Activated CD8-positive, alpha-beta memory T cell treated with anti-CD3 and anti-CD28 coated beads, Interleukin-2, amount 10 ng/mL, durations not matched to agents 7 days and 5 days (primary cell): ENCODE data around the gene AMH. TPM values are rescaled to one million over a fixed set of nuclear protein-coding genes. Genes with fewer than 3 reads are reported as not detected.

Experiments
- ATAC-seq: fragments of 150-1000 bp; cut with Tn5 transposase; one replicate; pipeline ENCODE4 v1.10.0; 2021; ENCODE audit warnings: moderate library complexity
- CTCF ChIA-PET: fragments of 350-600 bp; sonication (Branson Sonifier 250); formaldehyde crosslinking; loops from one replicate; lab custom pipeline; 2021; ENCODE audit warnings: antibody characterized with exemption; lab: Charles Lee
- DNase-seq: peaks from one replicate; pipeline ENCODE4 v3.0.0-alpha.2; 2020
- H3K27ac Mint-ChIP-seq: one replicate; pipeline ENCODE4 v1.8.0; 2021; ENCODE audit warnings: mild to moderate bottlenecking, mixed read lengths
- H3K27me3 Mint-ChIP-seq: one replicate; pipeline ENCODE4 v1.8.0; 2021; ENCODE audit warnings: mixed read lengths
- H3K36me3 Mint-ChIP-seq: one replicate; pipeline ENCODE4 v1.8.0; 2021; ENCODE audit warnings: mild to moderate bottlenecking, mixed read lengths
- H3K4me1 Mint-ChIP-seq: one replicate; pipeline ENCODE4 v1.8.0; 2021; ENCODE audit warnings: mixed read lengths
- H3K4me3 Mint-ChIP-seq: one replicate; pipeline ENCODE4 v1.8.0; 2021; ENCODE audit warnings: mild to moderate bottlenecking, moderate library complexity, mixed read lengths
- H3K9me3 Mint-ChIP-seq: one replicate; pipeline ENCODE4 v1.8.0; 2022; ENCODE audit warnings: low read depth, mixed read lengths
- total RNA-seq, 2 experiments: library from RNA; stranded (reverse); gene quantifications; one replicate each; pipeline ENCODE4 v1.2.3, GENCODE V29; 2021

Gene AMH
- total RNA-seq, 2 experiments from 2014 or later, result 5.1 to 6.0 TPM

GRCh38 chr19:2225415-2226050 lies 23.6 kb upstream of the AMH start:
- CTCF ChIA-PET, result no interaction called here
- Mint-ChIP-seq H3K27me3 (no peaks in the 10 kb centered on the region), H3K9me3 (no peaks in the 10 kb centered on the region), H3K4me3 (no peak overlapping the region), H3K36me3 (peaks cover 28% of the 10 kb centered on the region), H3K27ac (no peak overlapping the region), H3K4me1 (peaks cover 13% of the 10 kb centered on the region)
- DNase-seq (no peak), ATAC-seq (no peak)

GRCh38 chr19:2226051-2226839 lies 22.9 kb upstream of the AMH start:
- H3K36me3 Mint-ChIP-seq, result peaks cover 29% of the 10 kb centered on the region
- H3K4me3 Mint-ChIP-seq, result no peak overlapping the region
- H3K27me3 Mint-ChIP-seq, result no peaks in the 10 kb centered on the region
- DNase-seq (no peak), ATAC-seq (no peak)
- CTCF ChIA-PET, result no interaction called here
- H3K4me1 Mint-ChIP-seq, result peaks cover 13% of the 10 kb centered on the region
- H3K9me3 Mint-ChIP-seq, result no peaks in the 10 kb centered on the region
- no peak overlapping the region for H3K27ac Mint-ChIP-seq

DNA sequence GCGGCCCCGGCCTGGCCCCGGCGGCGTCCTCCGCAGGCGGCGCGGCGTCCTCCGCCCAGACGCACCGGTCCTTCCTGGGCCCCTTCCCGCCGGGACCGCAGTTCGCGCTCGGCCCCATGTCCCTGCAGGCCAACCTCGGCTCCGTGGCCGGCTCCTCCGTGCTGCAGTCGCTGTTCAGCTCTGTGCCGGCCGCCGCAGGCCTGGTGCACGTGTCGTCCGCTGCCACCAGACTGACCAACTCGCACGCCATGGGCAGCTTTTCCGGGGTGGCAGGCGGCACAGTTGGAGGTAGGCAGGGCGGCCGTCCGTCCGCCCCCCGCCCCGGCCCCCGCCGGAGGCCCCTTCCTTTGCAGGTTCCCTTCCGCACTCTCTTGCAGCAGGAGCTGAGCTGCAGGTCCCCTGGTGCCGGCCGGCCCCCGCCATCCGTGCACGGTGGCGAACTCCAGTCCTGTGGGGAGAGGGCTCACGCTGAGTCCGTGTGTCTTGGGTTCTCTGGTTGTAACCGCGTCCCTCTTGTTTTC lies 22.2 kb upstream of the AMH start:
- no peaks in the 10 kb centered on the region for H3K9me3 Mint-ChIP-seq
- CTCF ChIA-PET, result no interaction called here
- H3K4me3 Mint-ChIP-seq, result no peak overlapping the region
- ATAC-seq (no peak), DNase-seq (no peak)
- H3K27ac Mint-ChIP-seq, result no peak overlapping the region
- H3K4me1 Mint-ChIP-seq, result peaks cover 13% of the 10 kb centered on the region
- no peaks in the 10 kb centered on the region for H3K27me3 Mint-ChIP-seq
- peaks cover 29% of the 10 kb centered on the region for H3K36me3 Mint-ChIP-seq

DNA sequence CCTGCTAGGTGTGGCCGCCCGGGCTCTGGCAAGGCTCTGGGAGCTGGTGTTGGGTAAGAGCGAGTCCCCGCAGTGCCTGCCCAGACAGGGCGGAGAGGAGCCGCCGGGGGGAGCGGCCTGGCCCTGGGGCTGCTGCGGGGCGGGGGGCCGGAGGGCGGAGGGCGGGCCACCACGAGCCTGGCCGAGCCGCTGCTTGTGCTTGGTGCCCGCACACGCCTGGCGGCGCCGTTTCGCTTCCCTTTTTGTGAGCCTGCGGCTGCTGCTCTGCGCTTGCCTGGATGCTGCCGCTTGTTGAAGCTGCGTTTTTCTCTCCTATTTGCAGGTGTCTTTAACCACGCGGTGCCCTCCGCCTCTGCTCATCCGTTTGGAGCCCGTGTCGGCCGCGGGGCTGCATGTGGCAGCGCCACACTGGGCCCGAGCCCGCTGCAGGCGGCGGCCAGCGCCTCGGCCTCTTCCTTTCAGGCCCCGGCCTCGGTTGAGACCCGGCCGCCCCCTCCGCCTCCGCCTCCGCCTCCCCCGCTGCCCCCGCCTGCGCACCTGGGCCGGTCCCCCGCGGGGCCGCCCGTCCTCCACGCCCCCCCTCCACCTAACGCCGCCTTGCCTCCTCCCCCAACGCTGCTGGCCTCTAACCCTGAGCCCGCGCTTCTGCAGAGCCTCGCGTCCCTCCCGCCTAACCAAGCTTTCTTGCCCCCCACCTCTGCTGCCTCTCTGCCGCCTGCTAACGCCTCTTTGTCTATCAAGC lies 21.5 kb upstream of the AMH start:
- H3K27ac Mint-ChIP-seq, result no peak overlapping the region
- H3K36me3 Mint-ChIP-seq, result peaks cover 29% of the 10 kb centered on the region
- H3K27me3 Mint-ChIP-seq, result no peaks in the 10 kb centered on the region
- H3K4me1 Mint-ChIP-seq, result peaks cover 13% of the 10 kb centered on the region
- ATAC-seq (no peak), DNase-seq (no peak)
- H3K4me3 Mint-ChIP-seq, result no peak overlapping the region
- H3K9me3 Mint-ChIP-seq, result no peaks in the 10 kb centered on the region
- CTCF ChIA-PET, result no interaction called here

- no peak for DNase-seq
- Mint-ChIP-seq H3K9me3 (no peaks in the 10 kb centered on the region), H3K27me3 (no peaks in the 10 kb centered on the region), H3K36me3 (peaks cover 32% of the 10 kb centered on the region), H3K4me1 (peaks cover 16% of the 10 kb centered on the region), H3K27ac (no peak overlapping the region), H3K4me3 (no peak overlapping the region)
- no peak for ATAC-seq
- CTCF ChIA-PET, result interaction anchor here (1.2 kb wide), 1 partner anchor 11 kb away, joined by 3 read pairs; no protein-coding TSS in a partner anchor
These were observed 20.7 kb upstream of the AMH start for GRCh38 chr19:2228157-2229030.

- no peak for ATAC-seq
- no peak for DNase-seq
- Mint-ChIP-seq H3K27me3 (no peaks in the 10 kb centered on the region), H3K9me3 (no peaks in the 10 kb centered on the region), H3K4me3 (no peak overlapping the region), H3K36me3 (peaks cover 30% of the 10 kb centered on the region), H3K4me1 (peaks cover 18% of the 10 kb centered on the region), H3K27ac (no peak overlapping the region)
- CTCF ChIA-PET, result interaction anchor here (1.2 kb wide), 1 partner anchor 10 kb away, joined by 3 read pairs; no protein-coding TSS in a partner anchor
These were observed 19.8 kb upstream of the AMH start for GRCh38 chr19:2229103-2230032.

DNA sequence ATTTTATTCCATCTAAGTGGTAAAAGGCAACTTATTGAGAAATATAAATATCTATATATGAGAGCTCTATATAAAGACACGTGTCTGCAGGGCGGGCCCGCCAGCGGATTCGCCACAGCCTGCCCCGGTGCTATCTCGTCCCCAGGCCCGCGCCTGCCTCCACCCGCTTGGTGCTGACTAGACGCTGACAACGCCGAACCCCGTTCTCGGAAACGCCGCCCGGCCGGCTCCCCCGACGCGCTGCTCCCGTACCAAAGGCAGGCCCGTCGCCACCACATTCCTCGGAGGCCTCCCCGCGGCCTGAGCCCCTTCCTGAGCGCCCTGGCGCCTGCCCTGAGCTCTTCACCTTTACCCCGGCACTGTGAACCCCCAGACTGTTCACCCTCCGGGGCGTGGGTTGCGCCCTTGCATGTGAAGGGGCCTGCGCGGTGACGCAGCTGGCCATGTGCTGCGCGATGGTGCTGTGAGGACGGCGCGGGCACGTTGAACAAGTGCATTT lies 19.0 kb upstream of the AMH start:
- Mint-ChIP-seq H3K27ac (no peak overlapping the region), H3K4me1 (peaks cover 18% of the 10 kb centered on the region), H3K9me3 (no peaks in the 10 kb centered on the region), H3K4me3 (no peak overlapping the region), H3K27me3 (no peaks in the 10 kb centered on the region), H3K36me3 (peaks cover 25% of the 10 kb centered on the region)
- DNase-seq (no peak), ATAC-seq (no peak)
- CTCF ChIA-PET, result interaction anchor here (1.2 kb wide), 1 partner anchor 9 kb away, joined by 3 read pairs; no protein-coding TSS in a partner anchor

GRCh38 chr19:2230807-2231533 lies 18.2 kb upstream of the AMH start:
- Mint-ChIP-seq H3K27me3 (no peaks in the 10 kb centered on the region), H3K9me3 (no peaks in the 10 kb centered on the region), H3K4me1 (peaks cover 21% of the 10 kb centered on the region), H3K36me3 (peaks cover 23% of the 10 kb centered on the region), H3K4me3 (no peak overlapping the region), H3K27ac (no peak overlapping the region)
- no peak for ATAC-seq
- DNase-seq, result no peak
- CTCF ChIA-PET, result interaction anchor here (1.1 kb wide), 1 partner anchor 75 kb away, joined by 4 read pairs; no protein-coding TSS in a partner anchor

DNA sequence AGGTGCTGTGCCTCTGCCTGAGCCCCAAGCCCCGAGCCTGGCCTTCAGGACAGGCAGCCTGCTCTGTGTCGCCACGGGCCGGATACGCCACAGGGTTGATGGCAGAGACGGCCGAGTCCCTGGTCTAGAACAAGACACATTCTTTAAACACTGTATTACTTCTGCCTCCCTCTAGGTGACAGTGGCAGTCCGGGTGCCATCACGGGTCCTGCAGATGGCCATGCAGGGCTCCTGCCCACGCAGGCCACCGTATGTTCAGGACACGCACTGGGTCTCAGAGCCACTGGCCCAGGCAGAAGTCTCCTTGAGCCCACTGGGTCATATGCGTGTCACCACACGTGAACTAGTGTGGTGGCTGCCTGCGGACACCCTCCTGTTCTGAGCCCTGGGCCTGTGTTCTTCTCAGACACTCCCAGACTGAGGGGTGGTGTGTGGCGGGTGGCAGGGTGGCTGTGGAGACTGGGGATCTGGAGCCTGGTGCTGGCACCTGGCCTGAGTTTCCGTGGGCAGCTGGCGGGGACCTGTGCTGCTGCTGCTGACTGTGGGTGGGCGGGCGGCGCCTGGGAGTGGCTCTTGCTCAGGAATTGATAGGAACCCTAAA lies 17.4 kb upstream of the AMH start:
- no peak overlapping the region for H3K27ac Mint-ChIP-seq
- peaks cover 25% of the 10 kb centered on the region for H3K36me3 Mint-ChIP-seq
- no peaks in the 10 kb centered on the region for H3K9me3 Mint-ChIP-seq
- CTCF ChIA-PET, result interaction anchor here (1.1 to 1.2 kb wide), 2 partner anchors 76 to 159 kb away, joined by 3 to 4 read pairs; no protein-coding TSS in a partner anchor
- H3K4me3 Mint-ChIP-seq, result no peak overlapping the region
- H3K27me3 Mint-ChIP-seq, result no peaks in the 10 kb centered on the region
- ATAC-seq (no peak), DNase-seq (no peak)
- H3K4me1 Mint-ChIP-seq, result peaks cover 23% of the 10 kb centered on the region

DNA sequence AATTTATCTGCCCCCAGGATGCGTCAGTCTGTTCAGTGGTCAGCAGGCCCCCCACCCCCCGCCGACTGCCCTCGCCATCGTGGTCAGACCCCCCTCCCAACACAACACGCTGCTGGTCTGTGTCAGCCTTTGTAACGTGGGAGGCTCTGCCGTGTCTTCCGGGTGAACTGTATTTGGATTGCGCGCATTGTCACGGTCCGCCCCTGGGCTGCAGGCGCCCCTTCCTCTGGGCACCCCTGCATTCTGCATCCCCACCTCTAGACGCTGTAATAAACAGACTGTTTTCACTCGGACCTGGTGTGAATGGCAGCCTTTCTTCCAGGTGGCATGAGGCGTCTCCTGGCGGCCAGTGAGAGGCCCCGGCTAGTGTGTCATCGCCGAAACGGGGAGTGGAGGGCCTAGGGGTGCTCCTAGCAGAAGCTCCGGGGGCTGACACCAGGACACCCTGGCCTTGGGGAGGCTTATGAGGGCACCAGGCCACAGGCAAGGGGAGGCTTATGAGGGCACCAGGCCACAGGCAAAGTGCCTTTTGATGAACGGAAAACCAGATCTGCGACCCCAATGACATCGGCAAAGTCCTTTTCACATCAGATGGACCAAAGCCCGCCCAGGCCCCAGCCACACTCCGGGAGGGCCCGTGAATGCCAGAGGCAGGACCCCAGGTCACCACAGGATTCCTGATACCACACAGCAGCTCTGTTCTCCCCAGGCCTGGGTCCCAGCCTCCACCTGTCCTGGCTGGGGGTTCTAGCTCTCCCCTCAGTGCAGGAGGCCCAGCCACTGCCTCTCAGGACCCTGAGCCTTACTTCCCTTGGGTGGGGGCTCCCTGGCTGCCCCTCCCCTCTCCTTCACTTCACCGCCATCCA lies 16.6 kb upstream of the AMH start:
- Mint-ChIP-seq H3K9me3 (no peaks in the 10 kb centered on the region), H3K27ac (peak overlapping the region; percentile 28), H3K4me3 (no peak overlapping the region), H3K27me3 (no peaks in the 10 kb centered on the region), H3K4me1 (peaks cover 24% of the 10 kb centered on the region), H3K36me3 (peaks cover 26% of the 10 kb centered on the region)
- ATAC-seq (no peak), DNase-seq (no peak)
- CTCF ChIA-PET, result interaction anchor here (1.1 to 1.4 kb wide), 3 partner anchors 29 to 158 kb away, joined by 3 to 5 read pairs (median 4); no protein-coding TSS in a partner anchor
